ENCODE results near the gene AMHR2.
"Not testable (repeated sequence)": the region's sequence is repeated elsewhere in the genome, so short reads cannot be mapped to it uniquely, and the experiment has no call there.

Gene AMHR2

GRCh38 chr12:53415752-53416389 is 7.8 kb upstream of the AMHR2 start:
- DNase-seq, result not testable (repeated sequence)

- DNase-seq, result not testable (repeated sequence)
These were observed 6.3 kb upstream of the AMHR2 start for GRCh38 chr12:53417291-53417816.

- no peak for DNase-seq
These were observed 5.4 kb upstream of the AMHR2 start for GRCh38 chr12:53418221-53418620.

GRCh38 chr12:53419756-53420155 is 3.9 kb upstream of the AMHR2 start:
- DNase-seq, result no peak

GRCh38 chr12:53422247-53422646 is 1.4 kb upstream of the AMHR2 start:
- DNase-seq, result not testable (repeated sequence)

GRCh38 chr12:53424626-53425514 is 1.2 kb downstream of the AMHR2 start:
- no peak for DNase-seq

GRCh38 chr12:53425515-53426150 is 2.0 kb downstream of the AMHR2 start:
- no peak for DNase-seq

- DNase-seq, result no peak
These were observed 4.4 kb downstream of the AMHR2 start for GRCh38 chr12:53427905-53428594.

GRCh38 chr12:53428741-53429140 is 5.1 kb downstream of the AMHR2 start:
- no peak for DNase-seq

- no peak for DNase-seq
These were observed 6.5 kb downstream of the AMHR2 start for GRCh38 chr12:53430116-53430515.

- no peak for DNase-seq
These were observed 7.5 kb downstream of the AMHR2 start for GRCh38 chr12:53431187-53431586.

GRCh38 chr12:53435326-53435725 is 11.7 kb downstream of the AMHR2 start:
- not testable (repeated sequence) for DNase-seq

- not testable (repeated sequence) for DNase-seq
These were observed 15.9 kb downstream of the AMHR2 start for GRCh38 chr12:53439582-53439981.

GRCh38 chr12:53441040-53441833 is 17.6 kb downstream of the AMHR2 start, which contains the start of gene PRR13:
TSS of gene PRR13 (plus strand) at chr12:53441734. CDS start at chr12:53442715, 981 bp downstream.
- peak; percentile 97 to 99 for DNase-seq

GRCh38 chr12:53443955-53444354 is 20.3 kb downstream of the AMHR2 start:
- DNase-seq, result no peak

GRCh38 chr12:53444593-53445325 is 21.1 kb downstream of the AMHR2 start:
- not testable (repeated sequence) for DNase-seq

GRCh38 chr12:53450936-53451335 is 27.3 kb downstream of the AMHR2 start:
- no peak for DNase-seq

GRCh38 chr12:53451661-53452158 is 28.1 kb downstream of the AMHR2 start, which contains the start of gene PCBP2:
TSS of gene PCBP2 (plus strand) at chr12:53452102. CDS start at chr12:53454801, 2,699 bp downstream.
- peak; percentile 97 to 99 for DNase-seq

- peak; percentile 64 to 74 for DNase-seq
These were observed 28.8 kb downstream of the AMHR2 start for GRCh38 chr12:53452159-53453077.

Data from NCI-H187 (cell line).